Muscle layer of duodenum (tissue), 2 donors: Measurements from ENCODE around the gene IGFN1.

ENCODE experiments used
- H3K27ac ChIP-seq: one replicate; pipeline ENCODE4 v1.7.0; 2013; ENCODE audit warnings: mild to moderate bottlenecking, low read length
- H3K27me3 ChIP-seq: one replicate; pipeline ENCODE4 v1.7.0; 2013; ENCODE audit warnings: low read depth, mild to moderate bottlenecking, control low read depth, low read length
- H3K36me3 ChIP-seq, 2 donors: one replicate each; pipeline ENCODE4 v1.7.0; 2013; ENCODE audit warnings: low read length in 2 of 2, control low read depth in 1 of 2, mild to moderate bottlenecking in 1 of 2; ENCODE audit not compliant: insufficient read depth in 2 of 2, control insufficient read depth in 1 of 2
- H3K4me1 ChIP-seq, 2 donors: one replicate each; pipeline ENCODE4 v1.7.0; 2013; ENCODE audit warnings: low read length in 2 of 2, mild to moderate bottlenecking in 2 of 2, control low read depth in 1 of 2, moderate library complexity in 1 of 2; ENCODE audit not compliant: insufficient read depth in 2 of 2, control insufficient read depth in 1 of 2
- H3K4me3 ChIP-seq, 2 donors: one replicate each; pipeline ENCODE4 v1.7.0; 2013; ENCODE audit warnings: low read length in 2 of 2, low read depth in 1 of 2, mild to moderate bottlenecking in 1 of 2
- H3K9me3 ChIP-seq, 2 donors: one replicate each; pipeline ENCODE4 v1.7.0; 2013; ENCODE audit warnings: low read length in 2 of 2, control low read depth in 1 of 2, mild to moderate bottlenecking in 1 of 2; ENCODE audit not compliant: control insufficient read depth in 1 of 2
- donor health status: healthy.

Gene IGFN1

DNA sequence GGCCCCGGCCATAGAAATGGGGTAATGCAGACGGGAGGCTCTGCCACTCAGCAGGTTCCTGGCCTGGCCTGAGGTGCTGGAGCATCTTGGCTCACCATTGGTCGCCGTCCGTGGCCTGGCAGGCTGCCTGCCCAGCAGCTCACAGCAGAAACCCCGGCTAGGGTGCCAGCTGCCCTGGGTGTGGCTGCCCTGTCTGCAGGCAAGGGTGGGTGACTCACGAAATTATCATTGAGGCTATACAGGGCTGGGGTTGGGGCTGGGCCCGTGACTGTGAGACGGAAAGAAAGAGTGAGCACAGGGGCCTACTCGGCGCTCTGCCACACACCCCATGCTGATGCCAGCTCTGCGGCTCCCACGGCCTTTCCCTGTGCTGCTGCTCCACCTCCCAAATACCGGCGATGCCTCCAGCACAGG is 84.6 kb downstream of the IGFN1 start:
- no peaks in the 10 kb centered on the region for H3K9me3 ChIP-seq
- H3K27me3 ChIP-seq = no peaks in the 10 kb centered on the region
- no peak overlapping the region for H3K27ac ChIP-seq
- H3K36me3 ChIP-seq = no peaks in the 10 kb centered on the region
- no peaks in the 10 kb centered on the region for H3K4me1 ChIP-seq
- no peak overlapping the region for H3K4me3 ChIP-seq

DNA sequence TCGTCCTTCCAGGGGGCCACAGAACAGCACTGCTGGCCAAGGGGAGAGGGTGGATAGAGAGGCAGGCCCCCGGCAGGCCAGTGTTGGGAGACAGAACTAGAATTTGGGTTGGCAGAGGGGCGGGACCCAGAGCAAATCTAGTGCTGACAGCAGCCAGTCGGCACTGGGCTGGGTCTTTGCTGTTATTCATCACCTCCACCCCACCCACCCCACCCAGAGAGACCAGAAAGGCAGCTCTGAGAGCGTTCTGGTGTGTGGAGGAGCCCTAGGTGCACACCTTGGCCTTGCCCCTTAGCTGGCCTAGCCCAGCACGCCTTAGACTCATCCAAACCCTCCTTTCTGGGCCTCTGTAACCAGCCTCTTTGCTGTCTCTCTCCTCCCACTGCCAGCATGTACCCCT is 86.3 kb downstream of the IGFN1 start:
- H3K4me1 ChIP-seq = no peaks in the 10 kb centered on the region
- H3K27me3 ChIP-seq = peaks cover 4% of the 10 kb centered on the region
- H3K27ac ChIP-seq = no peak overlapping the region

DNA sequence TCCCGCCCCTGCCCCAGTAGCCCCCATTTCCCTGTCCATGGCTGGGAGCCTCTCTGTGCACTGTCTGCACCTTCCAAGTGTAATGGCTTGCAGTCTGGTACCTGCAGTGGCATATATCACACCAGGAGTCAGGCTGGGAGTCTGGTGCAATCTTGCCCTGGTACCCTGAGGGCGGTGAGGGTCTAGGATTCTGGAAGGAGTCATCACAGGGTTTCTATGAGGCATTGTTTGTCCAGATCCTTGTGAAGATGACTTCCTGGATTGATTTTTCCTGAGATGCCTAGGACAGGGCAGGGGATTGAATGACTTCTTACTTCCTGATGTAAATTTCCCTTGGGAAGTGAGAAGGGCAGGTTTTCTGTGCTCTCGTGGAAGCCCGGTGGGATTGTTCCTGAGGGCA is 86.8 kb downstream of the IGFN1 start:
- Histone ChIP-seq H3K4me1 (no peaks in the 10 kb centered on the region), H3K36me3 (no peaks in the 10 kb centered on the region), H3K9me3 (no peaks in the 10 kb centered on the region), H3K27ac (no peak overlapping the region), H3K4me3 (no peak overlapping the region), H3K27me3 (peaks cover 9% of the 10 kb centered on the region)

More for the DNA sequence above, 86.3 kb downstream of the IGFN1 start:
- no peak overlapping the region for H3K4me3 ChIP-seq
- H3K36me3 ChIP-seq = no peaks in the 10 kb centered on the region
- no peaks in the 10 kb centered on the region for H3K9me3 ChIP-seq
